ENCODE data around the gene POGZ.
A peak's percentile ranks its signal among the peaks of the same experiment; 100 is the strongest.

Gene POGZ, protein sequence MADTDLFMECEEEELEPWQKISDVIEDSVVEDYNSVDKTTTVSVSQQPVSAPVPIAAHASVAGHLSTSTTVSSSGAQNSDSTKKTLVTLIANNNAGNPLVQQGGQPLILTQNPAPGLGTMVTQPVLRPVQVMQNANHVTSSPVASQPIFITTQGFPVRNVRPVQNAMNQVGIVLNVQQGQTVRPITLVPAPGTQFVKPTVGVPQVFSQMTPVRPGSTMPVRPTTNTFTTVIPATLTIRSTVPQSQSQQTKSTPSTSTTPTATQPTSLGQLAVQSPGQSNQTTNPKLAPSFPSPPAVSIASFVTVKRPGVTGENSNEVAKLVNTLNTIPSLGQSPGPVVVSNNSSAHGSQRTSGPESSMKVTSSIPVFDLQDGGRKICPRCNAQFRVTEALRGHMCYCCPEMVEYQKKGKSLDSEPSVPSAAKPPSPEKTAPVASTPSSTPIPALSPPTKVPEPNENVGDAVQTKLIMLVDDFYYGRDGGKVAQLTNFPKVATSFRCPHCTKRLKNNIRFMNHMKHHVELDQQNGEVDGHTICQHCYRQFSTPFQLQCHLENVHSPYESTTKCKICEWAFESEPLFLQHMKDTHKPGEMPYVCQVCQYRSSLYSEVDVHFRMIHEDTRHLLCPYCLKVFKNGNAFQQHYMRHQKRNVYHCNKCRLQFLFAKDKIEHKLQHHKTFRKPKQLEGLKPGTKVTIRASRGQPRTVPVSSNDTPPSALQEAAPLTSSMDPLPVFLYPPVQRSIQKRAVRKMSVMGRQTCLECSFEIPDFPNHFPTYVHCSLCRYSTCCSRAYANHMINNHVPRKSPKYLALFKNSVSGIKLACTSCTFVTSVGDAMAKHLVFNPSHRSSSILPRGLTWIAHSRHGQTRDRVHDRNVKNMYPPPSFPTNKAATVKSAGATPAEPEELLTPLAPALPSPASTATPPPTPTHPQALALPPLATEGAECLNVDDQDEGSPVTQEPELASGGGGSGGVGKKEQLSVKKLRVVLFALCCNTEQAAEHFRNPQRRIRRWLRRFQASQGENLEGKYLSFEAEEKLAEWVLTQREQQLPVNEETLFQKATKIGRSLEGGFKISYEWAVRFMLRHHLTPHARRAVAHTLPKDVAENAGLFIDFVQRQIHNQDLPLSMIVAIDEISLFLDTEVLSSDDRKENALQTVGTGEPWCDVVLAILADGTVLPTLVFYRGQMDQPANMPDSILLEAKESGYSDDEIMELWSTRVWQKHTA (N-terminal part only)

DNA sequence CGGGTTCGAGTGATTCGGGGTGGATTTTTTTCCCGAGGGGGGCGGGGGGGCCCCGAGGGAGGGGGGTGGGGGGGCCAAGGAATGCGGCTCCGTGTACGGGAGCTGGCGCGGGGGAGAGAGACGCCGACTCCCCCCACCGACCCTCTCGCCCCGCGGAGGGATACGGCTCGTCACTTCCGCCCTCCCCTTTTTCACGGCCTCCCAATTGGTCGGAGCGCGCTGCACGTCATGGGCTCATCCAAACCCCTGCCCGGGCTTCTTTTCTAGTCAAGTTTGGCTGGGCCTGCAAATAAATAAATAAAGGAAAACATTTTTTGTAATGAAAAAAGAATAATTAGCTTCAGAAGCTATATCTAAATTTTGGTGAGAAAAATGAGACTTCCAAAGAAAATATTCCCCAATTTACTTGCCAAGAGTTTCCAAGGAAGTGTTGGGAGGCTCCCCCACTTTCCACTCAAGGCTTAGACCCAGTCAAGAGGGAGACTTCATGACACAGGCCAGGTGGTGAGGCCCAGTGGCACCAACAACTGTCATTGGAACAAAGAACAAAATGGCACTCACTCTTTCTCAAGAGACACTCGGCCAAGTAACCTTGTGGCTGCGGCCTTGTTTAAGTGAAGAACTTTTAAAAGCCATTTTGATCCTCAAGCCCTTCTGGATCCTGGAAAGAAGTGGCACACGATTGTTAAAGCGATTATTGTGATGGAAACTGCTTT is at the start of gene POGZ:
Gene POGZ, minus strand, starts transcription at position 164 of the 716 bp plus-strand sequence. CDS start 17,290 bp downstream, outside the sequence.
- DNase-seq (ENCODE audit: low read depth, low spot score) = peak; percentile 83

DNA sequence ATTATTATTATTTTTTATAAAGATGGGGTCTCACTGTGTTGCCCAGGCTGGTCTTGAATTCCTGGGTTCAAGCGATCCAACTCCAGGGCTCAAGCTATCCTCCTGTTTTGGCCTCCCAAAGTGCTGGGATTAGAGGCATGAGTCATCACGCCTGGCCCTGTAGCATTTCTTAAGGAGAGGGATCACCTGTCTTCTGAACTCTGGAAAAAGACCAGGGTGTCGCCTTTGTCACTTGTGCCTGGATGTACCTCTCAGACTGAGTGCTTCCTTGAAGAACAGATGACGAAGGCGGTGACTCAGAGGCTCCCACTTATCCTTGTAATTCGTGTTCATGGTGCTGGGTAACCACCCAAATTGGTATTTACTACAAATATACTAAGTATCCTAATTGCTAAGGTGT is 49.5 kb upstream of the POGZ start:
- DNase-seq (ENCODE audit: low read depth, low spot score) = no peak

DNA sequence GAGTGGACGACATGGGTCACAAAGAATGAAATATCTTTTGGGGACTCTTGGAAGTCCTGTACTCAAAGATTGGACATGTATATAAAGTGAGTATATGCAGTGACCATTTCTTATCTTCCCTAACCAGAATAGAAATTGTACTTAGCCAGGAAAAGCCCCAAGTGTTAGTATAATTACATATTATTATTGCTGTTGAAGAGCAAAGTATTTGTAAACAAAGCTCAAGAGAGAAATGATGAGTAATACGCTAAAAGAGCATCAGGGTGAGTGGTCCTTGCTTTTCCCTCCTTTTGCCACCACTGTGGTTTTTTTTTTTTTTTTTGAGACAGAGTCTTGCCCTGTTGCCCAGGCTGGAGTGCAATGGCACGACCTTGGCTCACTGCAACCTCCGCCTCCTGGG is 45.5 kb upstream of the POGZ start:
- no peak for DNase-seq (ENCODE audit: low read depth, low spot score)

DNA sequence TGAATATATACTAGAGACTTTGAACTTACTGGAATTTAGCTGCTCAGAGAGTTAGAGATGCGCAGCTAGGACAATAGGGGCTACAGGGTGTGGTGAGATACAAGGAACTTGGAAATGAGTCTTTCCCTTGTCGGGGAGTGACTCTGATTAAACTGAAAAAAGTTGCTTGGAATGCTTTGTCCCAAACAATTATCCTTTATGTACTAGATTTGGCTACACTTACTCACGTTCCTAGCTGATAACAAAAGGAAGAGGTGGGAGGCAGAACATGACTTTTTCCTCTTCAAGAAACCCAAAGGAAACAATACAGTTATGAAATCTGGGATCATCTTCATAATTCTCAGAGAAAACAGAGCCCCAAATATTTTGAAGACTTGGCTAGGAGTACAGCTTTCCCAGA is 45.0 kb upstream of the POGZ start:
- DNase-seq (ENCODE audit: low read depth, low spot score) = no peak

DNA sequence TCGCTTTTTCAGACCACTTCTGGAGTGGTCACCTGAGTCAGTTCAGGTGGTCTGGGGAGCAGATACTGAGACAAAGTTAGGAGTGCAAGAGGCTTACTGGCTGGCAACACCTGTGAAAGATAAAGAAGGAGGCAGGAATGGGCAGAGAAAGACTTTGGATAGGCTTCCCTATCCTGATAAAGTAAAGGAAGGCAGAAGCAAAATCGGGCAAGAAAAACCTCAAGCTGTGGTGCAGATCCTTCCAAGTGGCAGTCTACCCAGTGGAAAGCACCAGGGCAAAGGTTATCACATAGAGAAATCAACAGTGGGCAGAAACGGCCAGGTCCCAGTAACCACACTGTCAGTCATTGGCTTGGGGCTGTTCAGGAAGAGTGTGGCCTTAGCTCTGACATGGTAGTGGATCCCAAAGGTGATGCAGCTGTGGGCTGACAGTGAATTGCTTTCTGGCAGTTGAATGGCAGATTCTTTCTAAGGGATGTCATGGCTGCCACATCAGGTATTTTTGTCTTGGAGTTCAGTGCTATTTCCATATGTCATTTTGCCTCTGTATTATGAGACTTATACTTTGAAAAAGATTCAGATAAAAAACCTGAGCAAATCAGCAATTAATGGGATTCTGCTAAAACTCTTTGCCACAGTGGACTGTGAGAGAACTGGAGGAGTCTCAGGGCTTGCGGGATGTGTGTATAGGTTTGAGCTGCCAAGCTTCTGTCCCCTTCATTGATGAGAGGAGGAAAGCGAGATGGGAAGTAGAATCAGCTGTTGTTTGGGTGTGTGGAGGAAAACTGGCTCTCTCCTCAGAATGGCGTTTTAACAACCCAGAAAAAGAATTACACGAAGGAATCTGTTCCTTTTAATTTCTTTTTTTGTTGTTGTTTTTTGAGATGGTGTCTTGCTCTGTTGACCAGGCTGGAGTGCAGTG is 43.8 kb upstream of the POGZ start:
- DNase-seq (ENCODE audit: low read depth, low spot score) = no peak

DNA sequence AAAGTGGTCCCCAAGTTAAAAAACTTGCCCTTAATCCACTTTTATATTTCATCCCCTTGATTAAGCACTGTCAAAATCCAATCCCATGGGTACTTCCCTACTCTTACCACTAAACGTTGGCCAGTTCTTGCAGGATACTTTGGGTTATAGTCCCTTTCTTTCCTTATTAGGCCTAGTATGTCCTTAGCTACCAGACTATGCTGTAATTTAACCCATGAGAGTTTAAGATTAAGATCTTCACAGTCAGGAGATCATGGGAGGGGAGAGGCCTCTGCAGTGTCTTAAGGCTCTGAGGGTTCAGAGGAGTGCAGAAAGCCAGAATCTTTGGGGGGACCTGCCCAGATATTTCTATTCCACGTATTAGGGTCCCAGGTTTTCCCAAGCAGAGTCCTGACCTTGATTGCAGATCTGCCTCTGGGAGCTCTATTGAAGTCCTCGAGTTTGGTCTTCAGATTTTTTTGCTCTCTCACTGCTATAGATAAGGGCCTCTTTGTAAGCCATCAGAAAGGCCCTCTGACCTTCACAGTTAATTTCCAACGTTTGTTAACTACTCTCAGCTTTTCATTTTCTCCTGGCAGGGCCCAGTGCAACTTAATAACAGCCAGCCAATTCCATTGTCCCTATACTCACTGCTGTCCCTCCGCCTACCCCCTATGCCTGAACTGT is 42.9 kb upstream of the POGZ start:
- DNase-seq (ENCODE audit: low read depth, low spot score) = no peak

DNA sequence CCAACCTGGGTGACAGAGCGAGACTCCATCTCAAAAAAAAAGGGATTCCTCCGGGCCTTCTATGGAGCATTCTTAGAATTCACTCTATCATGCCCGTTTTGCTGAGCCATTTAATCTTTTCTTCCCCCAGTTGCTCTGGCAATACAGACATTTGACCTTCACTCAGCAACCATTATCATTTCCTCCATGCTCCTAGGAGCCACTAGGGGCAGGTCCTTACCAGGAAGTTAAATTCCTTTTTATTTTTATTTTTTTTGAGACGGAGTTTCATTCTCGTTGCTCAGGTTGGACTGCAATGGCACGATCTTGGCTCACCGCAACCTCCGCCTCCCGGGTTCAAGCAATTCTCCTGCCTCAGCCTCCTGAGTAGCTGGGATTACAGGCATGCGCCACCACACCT is 42.2 kb upstream of the POGZ start:
- DNase-seq (ENCODE audit: low read depth, low spot score) = no peak

DNA sequence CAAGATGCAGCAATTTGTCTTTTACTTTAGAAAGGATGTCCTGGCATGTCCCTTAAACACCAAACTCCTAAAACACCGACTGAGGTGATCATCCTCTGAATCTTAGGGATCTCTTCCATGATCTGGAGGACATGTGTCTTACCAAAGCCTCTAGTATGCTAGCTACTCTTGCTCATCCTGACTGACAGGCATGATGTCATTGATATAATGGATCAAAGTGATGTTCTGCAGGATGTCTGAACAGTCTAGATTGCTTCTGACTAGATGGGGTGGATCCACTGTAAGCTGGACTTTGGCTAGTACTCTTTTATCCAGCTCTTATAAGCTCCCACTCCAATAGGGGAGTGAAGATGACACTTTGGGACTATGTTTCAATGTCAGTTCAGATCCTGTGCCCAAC is 40.6 kb upstream of the POGZ start:
- DNase-seq (ENCODE audit: low read depth, low spot score) = no peak

DNA sequence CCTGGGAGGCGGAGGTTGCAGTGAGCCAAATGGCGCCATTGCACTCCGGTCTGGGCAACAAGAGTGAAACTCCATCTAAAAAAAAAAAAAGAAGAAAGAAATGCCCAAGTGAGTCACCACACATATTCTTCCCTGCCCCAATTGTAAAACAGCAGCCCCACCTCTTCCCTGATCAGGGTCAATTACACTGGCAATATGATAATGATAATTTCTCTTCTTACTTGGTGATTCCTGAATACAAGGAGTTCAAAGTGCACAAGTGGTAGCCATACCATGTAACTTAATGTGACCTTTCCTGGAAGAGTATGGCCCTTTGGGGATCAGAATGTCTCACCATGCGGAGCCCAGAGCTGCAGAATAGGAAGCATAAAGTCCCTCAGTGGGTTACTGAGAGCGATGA is 40.1 kb upstream of the POGZ start:
- DNase-seq (ENCODE audit: low read depth, low spot score) = no peak

DNA sequence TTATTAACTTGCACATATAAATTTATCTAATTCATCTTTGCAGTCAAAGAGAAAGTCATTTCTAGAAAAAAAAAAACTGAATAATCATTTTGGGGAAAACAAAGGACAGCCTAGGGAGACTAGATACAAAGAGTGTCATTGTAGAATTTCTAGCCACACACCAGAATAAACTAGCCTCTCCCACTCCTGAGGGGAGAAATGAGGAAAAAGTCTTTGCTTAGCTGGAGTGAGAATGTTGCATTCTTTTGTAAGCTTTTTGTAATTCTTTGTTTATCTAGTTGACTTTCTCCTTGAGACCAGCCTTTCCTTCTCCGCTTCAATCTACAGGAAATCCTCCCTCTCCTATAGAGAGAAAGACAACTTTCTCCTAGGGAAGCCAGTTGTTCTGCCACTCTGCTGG is 36.0 kb upstream of the POGZ start:
- DNase-seq (ENCODE audit: low read depth, low spot score) = no peak

DNA sequence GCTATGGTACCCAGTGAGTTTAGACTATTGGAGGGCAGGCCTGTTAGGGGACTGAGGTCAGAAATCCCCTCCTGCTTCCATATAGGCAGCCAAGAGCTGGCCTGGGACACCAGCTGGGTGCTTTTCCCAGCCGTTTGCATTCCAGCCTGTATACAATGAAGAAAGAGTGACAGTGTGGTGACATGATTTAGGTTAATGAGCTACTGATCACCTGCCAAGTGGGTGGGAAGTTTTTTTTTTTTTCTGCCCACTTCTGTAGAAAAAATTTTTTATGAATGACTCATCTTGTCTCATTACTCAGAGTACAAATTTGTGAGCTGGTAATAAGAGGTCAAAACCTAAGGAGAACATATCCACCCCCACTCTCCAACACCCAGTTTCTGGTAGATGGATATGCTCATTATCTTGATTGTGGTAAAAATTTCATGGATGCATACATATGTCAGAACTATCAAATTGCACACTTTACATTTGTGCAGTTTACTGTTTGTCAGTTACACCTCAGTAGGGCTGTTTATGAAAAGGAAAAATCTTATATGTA is 35.5 kb upstream of the POGZ start:
- DNase-seq (ENCODE audit: low read depth, low spot score) = no peak

DNA sequence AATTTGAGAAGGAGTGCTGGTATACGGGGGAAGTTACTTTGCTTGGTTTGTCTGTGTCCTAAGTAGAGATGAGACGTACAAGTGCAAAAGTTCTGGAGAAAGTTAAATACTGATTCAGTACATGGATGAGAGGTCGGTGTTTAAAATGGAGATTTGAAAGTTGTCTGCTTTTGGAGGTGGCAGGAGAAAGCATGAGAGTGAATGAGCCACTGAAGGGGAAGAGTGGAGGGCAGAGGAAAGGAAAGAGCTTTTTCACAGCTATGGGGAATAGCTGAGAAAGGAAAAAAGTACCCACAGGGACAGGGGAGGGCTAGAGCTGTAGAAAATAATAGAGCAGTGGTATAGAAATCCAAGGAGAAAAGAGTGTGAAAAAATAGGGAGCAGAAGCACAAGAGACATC is 33.7 kb upstream of the POGZ start:
- no peak for DNase-seq (ENCODE audit: low read depth, low spot score)

DNA sequence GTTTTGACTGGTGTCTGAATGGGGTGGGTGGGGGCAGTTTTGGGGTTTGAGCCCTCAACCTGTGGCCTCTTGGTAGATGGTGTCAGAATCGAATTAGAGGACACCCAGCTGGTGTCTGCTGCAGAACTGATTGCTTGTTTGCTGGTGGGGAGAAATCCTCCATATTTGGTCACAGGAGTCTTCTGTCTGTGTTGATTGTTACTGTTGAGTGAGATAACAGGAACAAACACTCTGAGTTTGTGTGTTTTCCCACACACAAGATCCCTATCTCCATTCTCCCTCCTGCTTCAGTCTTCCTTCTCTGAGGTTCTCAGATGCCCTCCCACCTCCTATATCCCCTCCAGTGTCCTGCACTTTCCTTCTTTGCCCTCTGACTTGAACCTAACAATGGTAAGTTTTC is 32.8 kb upstream of the POGZ start:
- no peak for DNase-seq (ENCODE audit: low read depth, low spot score)

DNA sequence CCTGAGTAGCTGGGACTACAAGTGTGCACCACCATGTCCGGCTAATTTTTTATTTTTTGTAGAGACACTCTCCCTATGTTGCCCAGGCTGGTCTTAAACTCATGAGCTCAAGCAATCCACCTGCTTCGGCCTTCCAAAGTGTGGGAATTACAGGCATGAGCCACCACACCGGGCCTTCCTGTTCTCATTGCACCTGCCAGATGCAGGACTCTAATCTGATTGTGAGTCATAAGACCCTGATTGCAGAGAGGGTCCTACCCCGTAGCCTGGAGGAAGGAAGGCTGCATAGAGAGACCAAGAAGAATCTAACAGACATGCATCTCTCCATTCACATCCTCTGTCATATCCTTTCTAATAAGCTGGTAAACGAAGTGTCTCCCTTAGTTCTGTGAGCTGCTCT is 32.3 kb upstream of the POGZ start:
- no peak for DNase-seq (ENCODE audit: low read depth, low spot score)

DNA sequence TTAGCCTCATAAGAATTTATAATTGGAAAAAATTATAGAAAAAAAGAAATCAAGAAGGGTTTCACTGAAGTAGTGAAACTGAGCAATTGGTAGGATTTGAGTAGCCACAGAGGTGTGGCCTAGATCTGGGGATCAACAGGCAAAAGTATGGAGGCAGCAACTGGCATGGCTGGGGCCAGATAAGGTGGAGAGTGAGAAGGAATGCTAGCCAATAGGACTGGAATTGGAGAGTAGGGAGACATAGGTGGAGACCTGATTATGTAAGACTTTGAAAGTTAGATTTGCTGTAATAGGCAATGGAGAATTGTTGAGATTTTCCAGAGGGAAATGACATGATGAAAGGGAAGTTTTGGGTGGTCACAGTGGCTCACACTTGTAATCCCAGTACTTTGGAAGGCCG is 27.3 kb upstream of the POGZ start:
- DNase-seq (ENCODE audit: low read depth, low spot score) = no peak

DNA sequence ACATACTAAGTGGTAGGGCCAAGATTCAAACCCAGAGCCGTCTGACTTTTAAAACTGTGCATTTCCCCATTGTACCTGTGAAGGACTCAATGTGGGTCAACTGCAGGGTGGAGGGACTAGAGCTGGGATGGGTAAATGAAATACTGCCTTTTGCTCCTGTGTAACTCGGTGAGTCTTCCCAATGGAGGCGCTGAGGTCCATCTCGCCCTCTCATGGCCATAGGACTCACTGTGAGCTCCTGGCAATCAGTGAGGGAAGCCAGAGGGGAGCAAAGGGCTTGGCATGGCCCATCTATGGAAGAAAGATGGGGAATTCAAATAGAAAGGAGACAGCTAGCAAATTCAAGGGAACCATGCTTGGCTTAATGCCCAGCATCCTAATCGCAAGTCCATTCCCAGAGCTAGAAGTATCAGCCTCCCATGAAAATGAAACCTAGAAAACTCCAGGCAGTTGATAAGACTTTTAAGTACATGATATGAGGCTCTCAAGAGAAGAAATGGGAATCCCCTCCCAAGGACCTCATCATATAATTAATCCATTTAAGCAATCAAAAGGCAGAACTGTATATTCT is 26.5 kb upstream of the POGZ start:
- DNase-seq (ENCODE audit: low read depth, low spot score) = no peak

DNA sequence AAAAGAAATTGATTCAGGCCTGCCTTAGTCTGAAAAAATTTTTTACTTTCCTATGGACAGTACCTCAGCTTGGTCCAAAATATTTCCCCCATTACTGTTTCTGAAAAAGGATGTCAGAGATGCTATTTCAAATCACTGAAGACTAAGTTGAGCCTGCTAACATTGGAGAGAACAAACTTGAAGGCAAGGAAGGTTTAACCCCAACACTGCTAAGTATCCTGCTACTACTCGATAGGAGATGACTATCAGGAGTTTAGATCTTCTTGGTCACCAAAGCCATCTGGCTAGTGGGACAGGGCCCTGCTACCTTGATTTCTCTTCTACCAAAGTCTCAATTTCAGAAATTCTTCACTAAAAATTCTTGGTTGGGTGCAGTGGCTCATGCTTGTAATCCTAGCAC is 22.7 kb upstream of the POGZ start:
- DNase-seq (ENCODE audit: low read depth, low spot score) = no peak

DNA sequence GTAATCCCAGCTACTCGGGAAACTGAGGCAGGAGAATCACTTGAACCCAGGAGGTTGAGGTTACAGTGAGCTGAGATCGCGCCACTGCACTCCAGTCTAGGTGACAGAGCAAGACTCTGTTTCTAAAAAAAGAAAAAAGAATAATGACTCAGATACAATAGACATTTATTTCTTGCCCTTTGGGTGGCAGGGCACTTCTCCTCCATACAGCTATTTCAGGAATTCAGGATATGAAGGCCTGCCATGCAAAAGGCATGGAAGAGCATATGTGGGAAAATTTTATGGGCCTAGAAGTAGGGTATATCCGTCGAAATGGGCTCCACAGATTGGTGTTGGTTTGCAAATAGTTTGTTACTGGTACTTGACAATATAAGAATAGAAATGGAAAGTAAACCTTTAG is 20.2 kb upstream of the POGZ start:
- DNase-seq (ENCODE audit: low read depth, low spot score) = no peak

DNA sequence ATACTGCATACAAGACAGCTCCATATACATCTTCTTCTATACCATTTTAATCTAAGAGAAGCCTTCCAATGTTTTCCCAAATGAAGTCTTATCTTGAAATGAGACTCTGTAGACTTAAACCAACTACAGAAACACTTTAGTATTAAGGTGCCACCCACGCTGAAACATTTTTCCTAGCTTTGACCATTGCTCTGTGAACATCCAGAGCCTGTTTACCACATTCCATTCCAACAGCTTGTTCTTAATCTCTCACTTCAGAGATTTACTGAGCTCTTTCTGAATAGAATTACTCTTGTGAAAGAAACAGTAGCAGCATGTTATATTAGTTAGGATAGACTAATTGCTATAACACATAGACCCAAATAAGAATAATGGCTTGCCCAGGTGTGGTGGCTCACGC is 19.6 kb upstream of the POGZ start:
- no peak for DNase-seq (ENCODE audit: low read depth, low spot score)

All from iPS DF 19.7 (cell line).